K562 (cell line): ENCODE results near the gene DAPK1. TPM values are rescaled to one million over a fixed set of nuclear protein-coding genes. Genes with fewer than 3 reads are reported as not detected.

ENCODE experiments used
- BCL6 ChIP-seq: fragments of 250-450 bp; sonication (Bioruptor Pico); IDR thresholded peaks from 2 replicates; pipeline ENCODE4 v1.4.0; 2020
- CBFA2T3 ChIP-seq: fragments of 450-650 bp; IDR thresholded peaks from 2 replicates; pipeline ENCODE4 v1.6.1; 2017
- EHMT2 ChIP-seq: fragments of 450-650 bp; IDR thresholded peaks from 2 replicates; pipeline ENCODE4 v1.6.1; 2018; ENCODE audit warnings: antibody characterized with exemption
- ELF2 ChIP-seq: fragments of 250-450 bp; sonication (Bioruptor Pico); IDR thresholded peaks from 2 replicates; pipeline ENCODE4 v1.5.0; 2021; ENCODE audit warnings: mild to moderate bottlenecking
- HDAC2 ChIP-seq: fragments of 450-650 bp; IDR thresholded peaks from 2 replicates; pipeline ENCODE4 v1.6.1; 2016; ENCODE audit warnings: mild to moderate bottlenecking
- HMG20B ChIP-seq: fragments of 250-450 bp; sonication (Bioruptor Pico); IDR thresholded peaks from 2 replicates; pipeline ENCODE4 v1.5.0; 2021; ENCODE audit warnings: mild to moderate bottlenecking
- KAT7 ChIP-seq: sonication (generic); formaldehyde crosslinking; IDR thresholded peaks from 2 replicates; pipeline ENCODE4 v1.8.0; 2022; ENCODE audit warnings: missing genetic modification reagents, mild to moderate bottlenecking, borderline replicate concordance
- MBD2 ChIP-seq: sonication (generic); IDR thresholded peaks from 2 replicates; pipeline ENCODE4 v1.6.1; 2016; ENCODE audit warnings: low read depth, borderline replicate concordance
- PREB ChIP-seq: sonication (generic); formaldehyde crosslinking; IDR thresholded peaks from 2 replicates; pipeline ENCODE4 v1.8.1; 2023; ENCODE audit warnings: mild to moderate bottlenecking, missing genetic modification reagents
- SAFB ChIP-seq: fragments of 200-400 bp; formaldehyde crosslinking; IDR thresholded peaks from 2 replicates; pipeline ENCODE4 v1.6.1; 2017; ENCODE audit warnings: low read depth, low read length, borderline replicate concordance
- SMARCE1 ChIP-seq: fragments of 450-650 bp; IDR thresholded peaks from 2 replicates; pipeline ENCODE4 v1.7.1; 2016; ENCODE audit warnings: mild to moderate bottlenecking
- SREBF1 ChIP-seq: fragments of 150-350 bp; IDR thresholded peaks from 2 replicates; pipeline ENCODE4 v1.6.1; 2014; ENCODE audit warnings: antibody characterized with exemption, low read depth, low read length, borderline replicate concordance
- SREBF2 ChIP-seq: sonication (generic); formaldehyde crosslinking; IDR thresholded peaks from 2 replicates; pipeline ENCODE4 v1.4.0; 2020; ENCODE audit warnings: mild to moderate bottlenecking, missing genetic modification reagents
- TCF15 ChIP-seq: fragments of 250-450 bp; sonication (Bioruptor Pico); IDR thresholded peaks from 2 replicates; pipeline ENCODE4 v1.8.0; 2022; ENCODE audit warnings: moderate library complexity, mild to moderate bottlenecking, inconsistent platforms
- TCF7 ChIP-seq: sonication (generic); IDR thresholded peaks from 2 replicates; pipeline ENCODE4 v1.6.1; 2016; ENCODE audit warnings: antibody characterized with exemption, borderline replicate concordance
- ZBTB5 ChIP-seq: fragments of 450-650 bp; IDR thresholded peaks from 2 replicates; pipeline ENCODE4 v1.6.1; 2017; ENCODE audit warnings: antibody characterized with exemption
- ZNF175 ChIP-seq: fragments of 200-800 bp; sonication (Bioruptor generic); IDR thresholded peaks from 2 replicates; pipeline ENCODE4 v1.6.1; 2016; ENCODE audit warnings: low read depth, mild to moderate bottlenecking, missing genetic modification characterization, missing compliant biosample characterization
- ZNF318 ChIP-seq, 2 experiments: fragments of 450-650 bp; IDR thresholded peaks; 2 replicates each; pipeline ENCODE4 v1.6.1; 2016; ENCODE audit warnings: mild to moderate bottlenecking in 2 of 2, borderline replicate concordance in 1 of 2, low read depth in 1 of 2, moderate library complexity in 1 of 2
- ZNF586 ChIP-seq: fragments of 450-650 bp; formaldehyde crosslinking; conservative IDR thresholded peaks from 2 replicates; pipeline ENCODE4 v1.4.0; 2020; ENCODE audit warnings: mild to moderate bottlenecking, moderate library complexity
- polyA plus RNA-seq, 8 experiments: library from polyadenylated mRNA; depleted of rRNA in 4 of 8; stranded (reverse) in 5 of 8; unstranded in 3 of 8; fragments of >200 nt; fragmentation: Nextera tagmentation in 2 of 8; fragmentation: Illumina TruSeq in 1 of 8; extraction: Ambion mirVana in 2 of 8; extraction: Trizol in 1 of 8; gene quantifications; 2 replicates each; pipeline versions ENCODE4 v1.2.1 to v1.2.3, GENCODE V29; 2011 to 2014; ENCODE audit warnings: inconsistent platforms in 1 of 8, missing spikeins in 1 of 8
- total RNA-seq, 7 experiments: library from RNA; depleted of rRNA in 6 of 7; stranded (reverse); fragments of >200 nt in 6 of 7; fragmentation: Illumina TruSeq in 2 of 7; extraction: Trizol in 2 of 7; gene quantifications; 2 replicates each; pipeline versions ENCODE4 v1.2.1 to v1.2.3, GENCODE V29; 2011 to 2021; ENCODE audit warnings: low replicate concordance in 1 of 7

The DAPK1 gene
- total and polyA plus RNA-seq, 9 of the 15 experiments (the other 6 are each of a cell fraction or from before 2014, with no cell fraction given), result 1.7 to 26.4 (median 15.8) TPM

GRCh38 chr9:87740209-87740608 lies 242.5 kb downstream of the DAPK1 start (continued):
- TF ChIP-seq SMARCE1 (0 out of 2 replicates have a peak, but pooled peaks have one; percentile 23), PREB (CRISPR knock-in tag) (no peak), MBD2 (no peak), TCF7 (no peak), HMG20B (CRISPR knock-in tag) (no peak), CBFA2T3 (0 out of 2 replicates have a peak, but pooled peaks have one; percentile 17), SAFB (no peak), SREBF2 (CRISPR knock-in tag) (no peak), HDAC2 (no peak), ZNF586 (CRISPR knock-in tag) (no peak), ZNF318 (IDR thresholded peaks at IDR 0.05; ENCODE audit: borderline replicate concordance in 1 of 2, low read depth in 1 of 2) (no peak), ELF2 (CRISPR knock-in tag) (no peak), BCL6 (no peak), ZNF175 (CRISPR knock-in tag) (no peak), TCF15 (CRISPR knock-in tag) (no peak), KAT7 (no peak), ZBTB5 (no peak), SREBF1 (no peak), EHMT2 (0 out of 2 replicates have a peak, but pooled peaks have one; percentile 64)
